ENCODE data around the gene RNF166.

- TF ChIP-seq CTCF (IDR thresholded peaks at IDR 0.05 in 4 of 5, conservative IDR thresholded peaks at IDR 0.05 in 1 of 5) (no peak), POLR2A (IDR thresholded peaks at IDR 0.05) (no peak)
Observed at GRCh38 chr16:88740727-88741055, 34.5 kb upstream of the RNF166 start.
